Spleen (tissue), 11 donors: ENCODE data around the gene RIMKLA. TPM values are rescaled to one million over a fixed set of nuclear protein-coding genes. Genes with fewer than 3 reads are reported as not detected.

Source experiments
- DNase-seq: peaks from one replicate; pipeline ENCODE4 v3.0.0-alpha.2; 2020
- H3K27ac ChIP-seq, 8 donors: fragments of 200-600 bp; sonication (generic) in 7 of 8; 1 replicate in 4 of 8; 2 replicates in 4 of 8; pipeline versions ENCODE4 v1.5.0 to v1.8.0; 2016 to 2021; ENCODE audit warnings: inconsistent platforms in 4 of 8, mild to moderate bottlenecking in 4 of 8, moderate library complexity in 1 of 8
- H3K27me3 ChIP-seq, 7 donors: fragments of 200-600 bp; sonication (generic) in 6 of 7; replicated peaks in 1 of 7; 1 replicate in 4 of 7; 2 replicates in 3 of 7; pipeline versions ENCODE4 v1.5.0 to v1.8.0; 2016 to 2021; ENCODE audit warnings: inconsistent platforms in 3 of 7, mild to moderate bottlenecking in 1 of 7
- H3K36me3 ChIP-seq, 6 donors: fragments of 200-600 bp; sonication (generic) in 5 of 6; 1 replicate in 4 of 6; 2 replicates in 2 of 6; pipeline versions ENCODE4 v1.5.0 to v1.8.0; 2016 to 2021; ENCODE audit warnings: inconsistent platforms in 2 of 6
- H3K4me1 ChIP-seq, 6 donors: fragments of 200-600 bp; sonication (generic) in 5 of 6; 1 replicate in 3 of 6; 2 replicates in 3 of 6; pipeline versions ENCODE4 v1.5.0 to v1.8.0; 2016 to 2021; ENCODE audit warnings: inconsistent platforms in 3 of 6
- H3K4me3 ChIP-seq, 8 donors: fragments of 200-600 bp; sonication (generic) in 7 of 8; 1 replicate in 4 of 8; 2 replicates in 4 of 8; pipeline versions ENCODE4 v1.5.0 to v1.8.0; 2016 to 2021; ENCODE audit warnings: inconsistent platforms in 4 of 8, mild to moderate bottlenecking in 4 of 8, moderate library complexity in 2 of 8
- H3K9me3 ChIP-seq, 8 donors: fragments of 200-600 bp; sonication (generic) in 7 of 8; 1 replicate in 4 of 8; 2 replicates in 4 of 8; pipeline versions ENCODE4 v1.5.0 to v1.8.0; 2016 to 2021; ENCODE audit warnings: inconsistent platforms in 4 of 8
- POLR2A ChIP-seq, 3 donors: fragments of 450-650 bp; IDR thresholded peaks; one replicate each; pipeline ENCODE4 v1.5.1; 2017; ENCODE audit warnings: antibody characterized with exemption in 3 of 3, mild to moderate bottlenecking in 1 of 3
- POLR2AphosphoS5 ChIP-seq, 3 donors: sonication (generic); formaldehyde crosslinking; IDR thresholded peaks; one replicate each; pipeline ENCODE4 v1.5.1; 2017; ENCODE audit warnings: antibody characterized with exemption in 3 of 3
- WGBS, 5 donors: extraction: QIAGEN DNeasy Blood & Tissue Kit in 3 of 5; methylation state at CpG; one replicate each; pipeline versions ENCODE4 v1.1.5 to v1.1.7; 2013 to 2018; 5-methylcytosine and 5-hydroxymethylcytosine counted together
- intact Hi-C: fragments of 100-400 bp; cut with DNase I; formaldehyde crosslinking; loops from one replicate; pipeline ENCODE4 v1.15.0; 2023; ENCODE audit warnings: low total_unique reads
- polyA plus RNA-seq, 3 donors: library from polyadenylated mRNA; stranded (reverse); fragments of 200-250 nt; gene quantifications; one replicate each; pipeline ENCODE4 v1.2.1, GENCODE V29; 2013
- total RNA-seq, 7 donors: library from RNA; depleted of rRNA in 3 of 7; stranded (reverse); fragments of >200 nt in 3 of 7; fragmentation: NEBNext Ultra II Directional in 4 of 7; extraction: Animal tissue kit (Norgen Biotek cat#: 25700) in 4 of 7; gene quantifications; one replicate each; pipeline versions ENCODE4 v1.1.0 to v1.2.1, GENCODE V29; 2016 to 2021
- TF ChIP-seq, protein P1 (sequence below), 11 experiments: fragments of 200-600 bp in 7 of 11; fragments of 450-650 bp in 4 of 11; sonication (generic) in 4 of 11; IDR thresholded peaks in 8 of 11; conservative IDR thresholded peaks in 3 of 11; 1 replicate in 7 of 11; 2 replicates in 4 of 11; pipeline versions ENCODE4 v1.4.0 to v1.8.0; 2016 to 2021; ENCODE audit warnings: antibody characterized with exemption in 11 of 11, inconsistent platforms in 4 of 11, mild to moderate bottlenecking in 1 of 11
- donor health status: healthy with polysubstance abuse.
- donor health status: DM: no; HTN: no; CAD: no; lungs with moderate emphysema.
- donor health status: DM: no; HTN: no; CAD: no.
- donor health status: Bipolar disorder and iron deficiency.
- donor health status: healthy.
- donor health status: DM: no; HTN: no; CAD: no.
- donor health status: DM: yes; HTN: yes; CAD: no.

RIMKLA gene
- total and polyA plus RNA-seq, 10 donors = 0.06 to 1.4 (median 0.28) TPM

DNA sequence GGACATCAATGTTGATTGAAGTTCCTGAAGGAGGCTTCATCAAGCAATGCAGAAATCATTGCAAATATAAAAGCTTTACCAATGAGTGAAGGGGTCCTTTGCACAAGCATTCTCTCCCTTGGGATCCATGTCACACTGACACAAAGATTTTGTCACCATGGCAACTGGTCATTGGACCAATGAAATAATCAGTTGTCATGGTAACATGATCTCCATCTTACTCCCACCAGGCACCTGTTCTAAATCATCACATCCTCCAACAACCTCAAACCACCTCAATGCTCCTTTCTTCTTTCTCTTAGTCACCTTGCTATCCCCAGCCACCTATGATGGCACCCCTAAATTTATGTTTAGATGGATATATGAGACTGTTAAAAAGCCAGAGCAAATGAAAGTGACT lies 32.1 kb upstream of the RIMKLA start:
- intact Hi-C loops = no loop called here
- H3K4me1 ChIP-seq = no peaks in the 10 kb centered on the region

DNA sequence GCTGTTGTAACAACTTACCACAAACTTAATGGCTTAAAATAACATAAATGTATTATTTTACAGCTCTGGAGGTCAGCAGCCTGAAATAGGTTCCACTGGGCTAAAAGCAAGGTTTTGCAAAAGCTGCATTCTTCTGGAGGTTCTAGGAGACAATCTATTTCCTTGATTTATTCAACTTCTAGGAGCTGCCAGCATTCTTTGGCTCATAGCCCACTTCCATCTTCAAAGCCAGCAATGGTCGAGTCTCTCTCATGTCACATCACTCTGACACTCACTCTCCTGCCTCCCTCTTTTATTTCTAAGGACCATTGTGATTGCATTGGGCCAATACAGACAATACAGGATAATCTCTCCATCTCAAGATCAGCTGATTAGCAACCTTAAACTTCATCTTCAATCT lies 30.5 kb upstream of the RIMKLA start:
- intact Hi-C loops = no loop called here
- H3K4me3 ChIP-seq = no peak overlapping the region
- H3K4me1 ChIP-seq = no peaks in the 10 kb centered on the region
- WGBS, 5 donors = 22 to 58% (median 33%) methylated on average over 1 of the region's 1 CpG
- no peak overlapping the region for H3K27ac ChIP-seq
- peaks cover 0 to 24% (median 0%) of the 10 kb centered on the region in 7 donors for H3K27me3 ChIP-seq
- no peaks in the 10 kb centered on the region for H3K9me3 ChIP-seq
- H3K36me3 ChIP-seq = no peaks in the 10 kb centered on the region
- DNase-seq = no peak
- TF ChIP-seq POLR2A (IDR thresholded peaks at IDR 0.05) (no peak), POLR2AphosphoS5 (IDR thresholded peaks at IDR 0.05) (no peak)
- TF ChIP-seq, protein P1, sequence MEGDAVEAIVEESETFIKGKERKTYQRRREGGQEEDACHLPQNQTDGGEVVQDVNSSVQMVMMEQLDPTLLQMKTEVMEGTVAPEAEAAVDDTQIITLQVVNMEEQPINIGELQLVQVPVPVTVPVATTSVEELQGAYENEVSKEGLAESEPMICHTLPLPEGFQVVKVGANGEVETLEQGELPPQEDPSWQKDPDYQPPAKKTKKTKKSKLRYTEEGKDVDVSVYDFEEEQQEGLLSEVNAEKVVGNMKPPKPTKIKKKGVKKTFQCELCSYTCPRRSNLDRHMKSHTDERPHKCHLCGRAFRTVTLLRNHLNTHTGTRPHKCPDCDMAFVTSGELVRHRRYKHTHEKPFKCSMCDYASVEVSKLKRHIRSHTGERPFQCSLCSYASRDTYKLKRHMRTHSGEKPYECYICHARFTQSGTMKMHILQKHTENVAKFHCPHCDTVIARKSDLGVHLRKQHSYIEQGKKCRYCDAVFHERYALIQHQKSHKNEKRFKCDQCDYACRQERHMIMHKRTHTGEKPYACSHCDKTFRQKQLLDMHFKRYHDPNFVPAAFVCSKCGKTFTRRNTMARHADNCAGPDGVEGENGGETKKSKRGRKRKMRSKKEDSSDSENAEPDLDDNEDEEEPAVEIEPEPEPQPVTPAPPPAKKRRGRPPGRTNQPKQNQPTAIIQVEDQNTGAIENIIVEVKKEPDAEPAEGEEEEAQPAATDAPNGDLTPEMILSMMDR (IDR thresholded peaks at IDR 0.05 in 8 of 11, conservative IDR thresholded peaks at IDR 0.05 in 3 of 11) = no peak

More for the DNA sequence above, 32.1 kb upstream of the RIMKLA start:
- Histone ChIP-seq H3K27ac (no peak overlapping the region), H3K27me3 (peaks cover 0 to 19% (median 0%) of the 10 kb centered on the region in 7 donors), H3K36me3 (no peaks in the 10 kb centered on the region), H3K9me3 (no peaks in the 10 kb centered on the region), H3K4me3 (no peak overlapping the region)
- no peak for DNase-seq
- TF ChIP-seq POLR2AphosphoS5 (IDR thresholded peaks at IDR 0.05) (no peak), POLR2A (IDR thresholded peaks at IDR 0.05) (no peak)
- TF ChIP-seq, protein P1 (IDR thresholded peaks at IDR 0.05 in 8 of 11, conservative IDR thresholded peaks at IDR 0.05 in 3 of 11) = no peak

DNA sequence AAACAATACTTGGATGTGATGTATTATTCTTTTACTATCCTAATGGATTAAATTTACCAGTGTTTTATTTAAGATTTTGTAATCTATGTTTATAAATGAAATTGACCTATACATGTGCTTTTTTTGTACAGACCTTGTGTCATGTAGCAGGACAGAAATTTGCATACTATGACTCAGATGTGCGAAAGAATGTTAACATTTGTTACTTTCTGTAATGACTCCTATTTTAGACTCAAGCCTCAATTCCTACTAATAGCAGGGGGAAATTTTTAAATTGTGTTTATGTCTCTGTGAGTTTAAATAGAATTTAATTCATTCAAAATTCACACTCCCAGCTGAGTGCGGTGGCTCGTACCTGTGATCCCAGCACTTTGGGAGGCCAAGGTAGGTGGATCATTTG lies 21.8 kb upstream of the RIMKLA start:
- no peaks in the 10 kb centered on the region for H3K4me1 ChIP-seq
- no peak overlapping the region for H3K4me3 ChIP-seq
- 77 to 91% (median 78%) methylated on average over 3 of the region's 3 CpGs for WGBS, 5 donors
- TF ChIP-seq POLR2A (IDR thresholded peaks at IDR 0.05) (no peak), POLR2AphosphoS5 (IDR thresholded peaks at IDR 0.05) (no peak)
- TF ChIP-seq, protein P1 (IDR thresholded peaks at IDR 0.05 in 8 of 11, conservative IDR thresholded peaks at IDR 0.05 in 3 of 11) = no peak
- H3K36me3 ChIP-seq = no peaks in the 10 kb centered on the region
- peaks cover 0 to 17% (median 0%) of the 10 kb centered on the region in 7 donors for H3K27me3 ChIP-seq
- no peaks in the 10 kb centered on the region for H3K9me3 ChIP-seq
- DNase-seq = no peak
- no peak overlapping the region for H3K27ac ChIP-seq
- intact Hi-C loops = no loop called here

DNA sequence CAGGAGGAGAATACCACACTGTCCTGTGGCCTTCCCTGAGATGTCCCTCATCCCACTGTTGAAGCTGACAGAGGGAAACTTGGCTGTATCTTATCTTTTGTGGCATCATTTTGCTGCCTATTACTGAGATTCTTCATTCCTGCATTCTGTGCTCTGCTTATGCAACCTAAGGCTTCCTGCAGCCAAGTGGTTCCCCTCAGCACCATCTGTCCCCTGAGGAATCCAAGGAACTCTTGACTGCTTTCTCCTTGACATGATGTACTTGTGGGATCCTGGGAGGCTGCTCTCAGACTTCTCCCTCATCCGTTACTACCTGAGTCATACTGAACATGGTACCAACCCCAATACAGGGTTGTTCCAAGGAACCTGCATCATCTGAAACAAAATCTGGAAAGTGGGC lies 21.1 kb upstream of the RIMKLA start:
- no peak overlapping the region for H3K27ac ChIP-seq
- H3K9me3 ChIP-seq = no peaks in the 10 kb centered on the region
- no peaks in the 10 kb centered on the region for H3K4me1 ChIP-seq
- no peak overlapping the region for H3K4me3 ChIP-seq
- intact Hi-C loops = no loop called here
- H3K36me3 ChIP-seq = no peaks in the 10 kb centered on the region
- 35 to 86% (median 83%) methylated on average over 1 of the region's 1 CpG for WGBS, 5 donors
- no peak for DNase-seq
- TF ChIP-seq POLR2A (IDR thresholded peaks at IDR 0.05) (no peak), POLR2AphosphoS5 (IDR thresholded peaks at IDR 0.05) (no peak)
- TF ChIP-seq, protein P1 (IDR thresholded peaks at IDR 0.05 in 8 of 11, conservative IDR thresholded peaks at IDR 0.05 in 3 of 11) = no peak
- H3K27me3 ChIP-seq = peaks cover 0 to 13% (median 0%) of the 10 kb centered on the region in 7 donors
